IPS-18c (cell line): ENCODE results near the gene SOST.
"Not testable (repeated sequence)": the region's sequence is repeated elsewhere in the genome, so short reads cannot be mapped to it uniquely, and the experiment has no call there.

Experiments used
- H3K4me3 ChIP-seq: 2 replicates; pipeline ENCODE4 v1.7.0; 2013; ENCODE audit warnings: low read depth, mild to moderate bottlenecking, low read length, moderate library complexity; ENCODE audit not compliant: insufficient read depth
- H3K9me3 ChIP-seq: one replicate; pipeline ENCODE4 v1.6.1; 2013; ENCODE audit warnings: mild to moderate bottlenecking, low read length, moderate library complexity; ENCODE audit not compliant: control insufficient read depth, insufficient read depth

SOST gene

DNA sequence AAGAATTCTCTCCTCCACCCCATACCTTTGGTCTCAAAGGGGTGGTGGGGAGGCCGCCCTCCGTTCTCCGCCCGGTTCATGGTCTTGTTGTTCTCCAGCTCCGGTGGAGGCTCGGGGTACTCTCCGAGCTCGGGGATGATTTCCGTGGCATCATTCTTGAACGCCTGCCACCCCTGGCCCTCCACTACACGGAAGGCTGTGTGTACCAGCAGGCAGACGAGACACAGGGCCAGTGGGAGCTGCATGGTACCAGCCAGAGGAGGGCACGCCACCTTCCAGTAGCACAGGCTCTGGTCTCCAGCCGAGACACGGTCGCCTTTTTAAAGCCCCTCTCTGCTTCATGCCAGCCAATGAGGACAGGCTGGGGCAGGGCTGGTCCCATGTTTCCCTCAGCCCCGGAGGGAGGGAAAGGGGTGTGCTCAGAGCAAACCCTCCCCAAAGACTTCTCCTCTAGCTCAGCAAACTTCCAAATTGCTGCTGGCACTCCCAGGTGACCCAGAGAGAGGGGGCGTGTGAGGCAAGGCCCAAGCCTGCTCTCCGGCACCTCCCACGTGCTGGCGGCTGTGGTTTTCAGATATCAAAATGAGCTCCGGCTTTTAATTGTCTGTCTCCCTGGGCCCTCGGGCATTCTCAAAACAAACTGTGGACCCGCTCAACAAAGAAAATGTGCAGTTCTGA is at the start of gene SOST:
Gene SOST (minus strand): TSS at position 295 of the 678 bp plus-strand sequence. CDS start 50 bp downstream, at position 245.
- Histone ChIP-seq H3K9me3 (no peaks in the 10 kb centered on the region), H3K4me3 (no peak within 1 kb of the TSS; the same call in 1 of the 2 replicates)

DNA sequence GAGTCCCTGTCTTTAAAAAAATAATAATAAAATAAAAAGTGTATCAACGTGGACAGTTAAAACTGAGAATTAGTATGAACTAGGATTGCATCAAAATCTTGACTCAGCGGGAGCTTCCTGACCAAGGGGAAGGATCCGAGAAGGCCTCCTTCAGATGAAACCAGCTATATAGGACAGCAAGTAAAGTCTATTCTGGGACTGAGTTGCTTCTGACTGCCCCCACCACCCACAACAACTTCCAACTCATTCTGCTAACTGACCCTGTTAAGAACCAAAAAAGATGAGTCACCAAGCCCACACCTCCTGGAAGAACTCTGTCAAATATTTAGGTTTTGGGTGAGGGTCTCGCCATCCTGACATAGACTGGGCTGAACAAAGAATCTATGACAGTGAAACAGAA is 49.5 kb upstream of the SOST start:
- Histone ChIP-seq H3K4me3 (no peak overlapping the region), H3K9me3 (no peaks in the 10 kb centered on the region)

DNA sequence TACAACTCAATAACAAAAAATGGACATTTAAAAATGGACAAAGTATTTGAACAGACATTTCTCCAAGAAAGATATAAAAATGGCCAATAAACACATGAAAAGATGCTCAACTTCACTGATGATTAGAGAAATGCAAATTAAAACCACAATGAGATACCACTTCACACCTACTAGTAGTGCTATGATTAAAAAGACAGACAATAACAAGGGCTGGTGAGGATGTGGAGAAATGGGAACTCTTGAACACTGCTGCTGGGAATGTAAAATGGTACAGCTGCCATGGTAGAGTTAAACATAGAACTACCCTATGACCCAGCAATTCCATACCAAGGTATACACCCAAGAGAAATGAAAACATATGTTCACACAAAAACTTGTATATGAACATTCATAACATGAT is 46.5 kb upstream of the SOST start:
- H3K9me3 ChIP-seq, result no peaks in the 10 kb centered on the region
- H3K4me3 ChIP-seq, result no peak overlapping the region

DNA sequence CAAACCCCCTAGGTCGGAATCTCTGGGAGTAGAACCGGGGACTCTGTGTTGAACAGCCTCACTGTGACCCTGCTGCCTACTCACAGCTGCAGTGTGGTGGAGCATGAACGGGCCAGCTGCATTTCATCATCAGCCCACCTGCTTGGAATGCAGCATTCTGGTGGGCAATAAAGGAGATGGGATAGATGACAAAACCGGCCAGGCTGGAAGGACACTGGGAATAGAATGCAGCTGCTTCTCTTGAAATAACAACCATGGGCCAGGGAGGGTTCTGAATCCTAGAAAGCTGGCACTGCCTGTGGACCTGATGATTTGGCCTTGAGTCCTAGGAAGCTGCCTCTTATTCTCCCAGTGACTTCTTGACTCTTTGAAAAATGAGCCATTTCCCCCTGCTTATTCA is 45.2 kb upstream of the SOST start:
- no peak overlapping the region for H3K4me3 ChIP-seq
- no peaks in the 10 kb centered on the region for H3K9me3 ChIP-seq

DNA sequence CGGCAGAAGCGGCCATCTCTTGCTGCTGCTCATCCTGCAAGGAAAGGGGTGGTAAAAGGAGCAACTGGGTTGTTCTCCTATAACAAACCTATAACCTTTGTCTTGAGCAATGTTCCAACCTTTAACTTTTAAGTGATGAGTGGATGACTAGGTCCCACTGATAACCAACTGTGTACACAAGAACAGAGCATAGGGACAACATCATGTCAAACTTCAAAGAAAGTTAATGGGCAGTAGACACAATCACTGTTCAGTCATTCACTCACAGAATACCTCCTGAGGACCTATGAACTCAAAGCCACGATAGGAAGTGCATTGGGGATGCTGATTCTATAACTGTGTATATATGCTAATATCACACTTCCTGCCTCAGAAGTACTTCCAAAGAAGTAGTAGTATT is 43.3 kb upstream of the SOST start:
- Histone ChIP-seq H3K4me3 (no peak overlapping the region), H3K9me3 (peaks cover 2% of the 10 kb centered on the region)

DNA sequence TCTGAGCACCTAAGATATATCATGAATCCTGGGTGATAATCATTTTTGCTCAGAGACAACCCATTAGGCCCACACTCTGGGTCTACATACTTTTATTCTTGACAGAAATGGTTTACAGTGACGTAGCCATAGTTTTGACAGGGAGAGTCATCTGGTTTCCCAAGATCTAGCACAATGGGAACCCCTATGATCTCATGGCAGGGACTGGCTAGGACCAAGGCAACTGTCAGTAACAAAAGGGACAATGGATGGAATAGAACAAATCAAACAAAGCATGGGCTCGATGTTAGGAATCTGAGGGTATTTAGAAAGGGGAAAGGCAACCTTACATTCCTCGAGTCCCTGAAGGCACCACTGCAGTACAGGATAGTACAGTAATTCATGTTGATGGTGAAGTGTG is 42.1 kb upstream of the SOST start:
- H3K4me3 ChIP-seq, result no peak overlapping the region
- H3K9me3 ChIP-seq, result peaks cover 2% of the 10 kb centered on the region

DNA sequence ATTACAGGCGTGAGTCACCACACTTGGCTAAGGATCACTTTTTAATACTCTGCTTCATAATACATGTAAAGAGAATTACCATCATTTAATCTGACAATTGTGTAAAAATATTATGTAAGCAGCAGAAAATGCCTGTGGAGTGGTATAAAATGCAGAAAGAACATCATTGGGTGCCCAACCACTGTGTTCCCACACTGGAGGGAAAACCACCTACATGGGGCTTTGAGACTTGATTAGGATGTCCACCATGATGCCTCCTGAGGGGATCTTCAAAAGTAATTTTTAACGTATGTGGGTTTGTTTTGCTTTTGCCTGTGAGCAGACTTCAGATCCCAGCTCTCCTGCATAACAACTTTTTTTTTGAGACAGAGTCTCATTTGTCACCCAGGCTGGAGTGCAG is 40.5 kb upstream of the SOST start:
- H3K9me3 ChIP-seq, result peaks cover 2% of the 10 kb centered on the region
- H3K4me3 ChIP-seq, result no peak overlapping the region

DNA sequence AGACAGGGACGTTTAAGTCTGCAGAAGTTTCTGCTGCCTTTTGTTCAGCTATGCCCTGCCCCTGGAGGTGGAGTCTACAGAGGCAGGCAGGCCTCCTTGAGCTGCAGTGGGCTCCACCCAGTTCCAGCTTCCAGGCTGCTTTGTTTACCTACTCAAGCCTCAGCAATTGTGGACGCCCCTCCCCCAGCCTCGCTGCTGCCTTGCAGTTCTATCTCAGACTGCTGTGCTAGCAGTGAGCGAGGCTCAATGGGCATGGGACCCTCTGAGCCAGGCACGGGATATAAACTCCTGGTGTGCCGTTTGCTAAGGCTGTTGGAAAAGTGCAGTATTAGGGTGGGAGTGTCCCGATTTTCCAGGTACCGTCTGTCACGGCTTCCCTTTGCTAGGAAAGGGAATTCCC is 39.4 kb upstream of the SOST start:
- not testable (repeated sequence) for H3K9me3 ChIP-seq, H3K4me3 ChIP-seq

DNA sequence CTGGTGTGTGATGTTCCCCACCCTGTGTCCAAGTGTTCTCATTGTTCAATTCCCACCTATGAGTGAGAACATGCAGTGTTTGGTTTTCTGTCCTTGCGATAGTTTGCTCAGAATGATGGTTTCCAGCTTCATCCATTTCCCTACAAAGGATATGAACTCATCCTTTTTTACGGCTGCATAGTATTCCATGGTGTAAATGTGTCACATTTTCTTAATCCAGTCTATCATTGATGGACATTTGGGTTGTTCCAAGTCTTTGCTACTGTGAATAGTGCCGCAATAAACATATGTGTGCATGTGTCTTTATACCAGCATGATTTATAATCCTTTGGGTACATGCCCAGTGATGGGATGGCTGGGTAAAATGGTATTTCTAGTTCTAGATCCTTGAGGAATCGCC is 34.1 kb upstream of the SOST start:
- H3K9me3 ChIP-seq, H3K4me3 ChIP-seq: not testable (repeated sequence)

DNA sequence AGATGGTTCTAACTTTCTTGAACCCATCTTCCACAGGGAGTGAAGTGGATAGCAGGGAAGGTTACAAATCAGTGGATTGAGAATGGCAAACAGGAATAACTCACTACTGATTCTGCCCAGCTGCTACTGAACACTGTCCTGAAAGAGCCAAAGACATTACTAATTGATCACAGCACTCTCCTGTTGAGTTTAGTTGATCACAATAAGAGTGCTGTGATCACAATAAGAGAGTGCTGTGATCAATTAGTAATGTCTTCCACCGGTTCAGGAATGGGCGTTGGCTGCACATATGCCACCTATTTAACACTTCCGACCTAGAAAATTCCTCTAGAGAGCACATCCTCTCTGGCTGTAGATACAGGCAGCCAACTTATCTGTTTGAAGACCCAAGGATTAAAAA is 33.0 kb upstream of the SOST start:
- Histone ChIP-seq H3K9me3 (no peaks in the 10 kb centered on the region), H3K4me3 (no peak overlapping the region)

DNA sequence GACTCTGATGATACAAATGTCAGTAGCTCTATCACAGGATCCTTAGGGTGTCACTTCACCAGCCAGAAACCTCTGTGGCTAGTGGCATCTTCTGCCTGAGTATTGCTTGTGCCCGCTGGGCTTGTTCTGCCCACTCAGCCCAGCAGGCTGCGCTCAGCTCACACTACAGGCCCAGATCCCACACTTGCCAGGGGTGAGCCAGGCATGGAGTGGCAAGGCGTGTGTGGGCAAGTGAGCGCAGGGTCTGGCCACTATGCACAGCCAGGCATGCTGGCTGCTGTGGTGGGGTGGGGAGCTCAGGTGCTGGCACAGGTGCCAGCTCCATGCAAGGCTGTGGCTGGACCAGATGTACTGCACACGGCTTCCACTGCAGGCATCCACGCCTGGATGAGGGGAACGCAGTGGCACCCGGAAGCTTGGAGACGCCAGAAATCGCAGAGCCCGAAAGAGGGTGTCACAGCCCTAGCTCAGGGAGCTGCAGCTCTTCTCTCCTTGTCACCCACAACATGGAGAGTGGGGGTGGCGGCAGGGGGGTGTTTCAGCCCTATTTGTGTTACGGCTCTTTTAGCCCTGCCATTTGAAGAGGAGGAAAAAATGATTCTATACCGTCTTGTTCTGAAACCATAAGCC is 31.8 kb upstream of the SOST start:
- Histone ChIP-seq H3K9me3 (no peaks in the 10 kb centered on the region), H3K4me3 (no peak overlapping the region)

DNA sequence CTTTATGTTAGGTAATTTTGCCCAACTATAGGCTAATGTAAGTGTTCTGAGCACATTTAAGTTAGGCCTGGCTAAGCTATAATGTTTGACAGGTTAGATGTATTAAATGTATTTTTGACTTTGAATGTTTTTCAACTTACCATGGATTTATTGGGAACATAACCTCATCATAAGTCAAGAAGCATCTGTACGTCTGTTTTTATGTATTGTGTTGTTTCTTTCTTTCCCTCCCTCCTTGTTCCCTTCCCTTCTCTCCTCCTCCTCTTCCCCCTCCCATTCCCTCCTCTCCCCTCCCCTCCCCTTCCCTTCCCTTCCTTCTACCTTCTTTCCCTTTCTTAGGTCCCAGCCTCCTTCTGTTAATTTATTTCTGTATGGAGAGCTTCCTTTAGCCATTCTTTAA is 30.9 kb upstream of the SOST start:
- Histone ChIP-seq H3K4me3 (no peak overlapping the region), H3K9me3 (no peaks in the 10 kb centered on the region)

DNA sequence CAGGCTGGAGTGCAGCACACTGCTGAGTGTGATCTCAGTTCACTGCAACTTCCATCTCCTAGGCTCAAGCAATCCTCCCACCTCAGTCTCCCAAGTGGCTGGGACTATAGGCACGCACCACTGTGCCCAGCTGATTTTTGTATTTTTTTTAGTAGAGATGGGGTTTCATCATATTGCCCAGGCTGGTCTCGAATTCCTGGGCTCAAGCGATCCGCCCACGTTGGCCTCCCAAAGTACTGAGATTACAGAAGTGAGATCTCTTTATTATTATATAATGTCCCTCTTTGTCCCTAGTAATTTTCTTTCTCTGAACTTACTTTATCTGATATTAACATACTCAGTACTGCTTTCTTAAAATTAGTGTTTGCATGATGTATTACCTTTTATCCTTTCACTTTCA is 29.9 kb upstream of the SOST start:
- H3K9me3 ChIP-seq, result no peaks in the 10 kb centered on the region
- H3K4me3 ChIP-seq, result no peak overlapping the region

DNA sequence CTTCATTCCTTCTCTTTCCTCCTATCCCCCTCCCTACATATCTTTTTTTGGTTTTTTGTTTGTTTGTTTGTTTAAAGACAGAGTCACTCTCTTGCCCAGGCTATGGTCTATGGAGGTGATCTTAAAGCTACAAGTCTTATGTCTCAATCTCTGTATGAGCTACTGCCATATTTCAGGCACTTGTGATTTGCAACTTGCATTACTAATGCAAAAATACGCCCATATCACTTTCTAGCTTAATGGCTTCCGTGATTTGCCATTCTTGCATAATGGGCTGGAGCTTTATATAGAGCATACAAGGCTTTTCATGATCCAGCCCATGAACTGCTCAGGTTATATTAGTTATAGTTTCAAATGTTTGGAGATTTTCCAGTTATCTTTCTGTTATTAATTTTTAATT is 29.1 kb upstream of the SOST start:
- no peak overlapping the region for H3K4me3 ChIP-seq
- no peaks in the 10 kb centered on the region for H3K9me3 ChIP-seq

DNA sequence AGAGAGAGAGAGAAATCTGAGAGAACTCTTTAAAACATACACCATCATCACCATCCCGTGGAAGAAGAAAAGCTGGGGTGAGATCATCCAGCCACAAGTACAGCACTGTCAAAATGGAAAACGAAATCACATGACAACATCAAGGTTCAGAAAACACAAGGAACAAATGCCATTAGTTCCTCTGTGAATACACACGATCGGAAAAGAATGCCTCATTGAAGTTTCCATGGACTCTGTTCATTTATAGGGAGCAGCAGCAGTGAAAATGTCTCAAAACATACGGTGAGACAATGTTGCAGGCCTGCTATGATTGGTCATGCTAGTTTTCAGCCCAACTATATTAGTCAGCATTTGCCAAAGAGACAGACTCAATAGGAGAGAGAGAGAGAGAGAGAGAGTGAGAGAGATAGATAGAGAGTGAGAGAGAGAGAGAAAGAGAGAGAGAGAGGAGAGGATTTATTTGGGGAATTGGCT is 26.1 kb upstream of the SOST start:
- Histone ChIP-seq H3K9me3 (no peaks in the 10 kb centered on the region), H3K4me3 (no peak overlapping the region)

DNA sequence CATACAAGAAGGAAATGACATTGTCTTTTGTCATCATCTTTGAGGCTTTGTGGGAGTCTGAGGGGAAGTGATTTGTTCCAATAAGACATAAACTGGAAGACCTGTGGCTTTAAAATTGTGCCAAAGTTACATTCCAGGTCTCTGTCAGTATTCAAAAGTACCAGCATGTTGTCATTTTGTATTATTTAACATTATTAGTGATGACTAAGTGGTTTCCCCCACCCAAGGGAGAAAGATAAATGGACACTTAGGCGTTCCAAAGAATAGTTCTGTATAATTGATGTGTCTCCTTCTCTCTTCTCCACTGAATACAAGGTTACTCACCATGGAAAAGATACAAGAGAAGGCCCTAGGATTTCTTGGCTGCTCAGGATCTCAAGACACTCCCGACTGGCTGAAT is 25.5 kb upstream of the SOST start:
- H3K4me3 ChIP-seq, result no peak overlapping the region
- H3K9me3 ChIP-seq, result no peaks in the 10 kb centered on the region

DNA sequence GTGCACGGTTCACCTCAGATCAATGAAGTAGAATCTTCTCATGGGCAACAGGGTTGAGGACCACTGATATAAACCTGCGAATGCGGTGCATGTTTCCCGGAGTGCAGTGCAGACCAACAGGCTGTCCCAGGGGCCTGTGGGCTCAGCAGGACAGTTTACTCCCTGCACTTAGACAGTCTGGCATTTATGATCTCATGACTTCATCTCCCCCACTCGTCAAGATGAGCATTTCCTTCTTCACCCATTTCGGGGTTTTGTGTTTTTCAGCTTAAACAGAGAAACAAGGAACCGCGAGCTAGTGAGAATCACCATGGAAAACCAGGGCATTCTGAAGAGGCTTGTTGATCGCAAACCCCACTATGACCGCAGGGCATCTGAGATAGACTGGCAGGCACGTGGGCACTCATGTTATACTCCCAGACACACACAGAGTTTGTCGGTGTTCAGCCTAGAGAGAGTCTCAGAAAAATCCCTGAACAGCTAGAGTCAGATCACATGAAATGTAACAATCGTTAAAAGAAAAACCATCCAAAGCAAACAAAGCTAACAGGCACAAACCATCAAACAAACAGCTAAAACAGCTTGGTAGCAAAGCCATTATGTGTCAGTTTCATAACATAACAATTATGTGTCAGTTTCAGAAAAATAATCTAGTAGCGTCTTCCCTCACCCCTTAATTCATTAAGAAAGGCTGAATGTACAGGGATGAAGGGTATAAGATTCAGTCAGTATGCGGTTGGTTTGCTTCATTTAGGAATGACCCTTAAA is 24.5 kb upstream of the SOST start:
- Histone ChIP-seq H3K4me3 (no peak overlapping the region), H3K9me3 (no peaks in the 10 kb centered on the region)

DNA sequence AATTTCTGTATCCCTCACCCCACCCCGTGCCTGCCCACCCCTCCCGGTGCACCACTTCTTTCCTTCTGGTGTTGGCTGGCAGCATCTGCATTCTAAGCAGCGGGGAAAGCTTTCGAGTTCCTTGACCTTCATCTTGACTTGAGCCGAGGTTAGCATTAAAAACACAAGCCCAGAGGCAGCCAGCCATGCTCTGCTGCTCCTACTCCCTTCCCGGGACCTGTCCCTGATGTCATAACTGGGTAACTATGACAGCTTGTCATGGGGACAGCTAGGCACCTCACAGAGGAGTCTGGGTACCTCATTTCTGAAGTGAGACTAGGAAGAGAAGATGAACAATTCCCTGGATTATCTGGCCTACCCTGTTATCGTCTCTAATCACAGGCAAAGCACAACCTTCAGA is 21.5 kb upstream of the SOST start, which contains the start of gene CFAP97D1:
Gene CFAP97D1 (plus strand): TSS at position 301 of the 400 bp plus-strand sequence. CDS start 28 bp downstream, at position 329.
- Histone ChIP-seq H3K4me3 (peak within 1 kb of the TSS; percentile 94), H3K9me3 (no peaks in the 10 kb centered on the region)
